Hepatocyte (in vitro differentiated cells): ENCODE data around the gene TNS3. TPM values are rescaled to one million over a fixed set of nuclear protein-coding genes. Genes with fewer than 3 reads are reported as not detected.

Experiments used
- DNase-seq: peaks from one replicate; pipeline ENCODE4 v3.0.0-alpha.2; 2016; ENCODE audit warnings: low spot score
- H2AFZ ChIP-seq: fragments of 200-600 bp; sonication (generic); 2 replicates; pipeline ENCODE4 v1.6.0; 2016; ENCODE audit warnings: antibody characterized with exemption, mild to moderate bottlenecking
- H3K27ac ChIP-seq: fragments of 200-600 bp; sonication (generic); 2 replicates; pipeline ENCODE4 v1.5.1; 2016; ENCODE audit warnings: mild to moderate bottlenecking
- H3K27me3 ChIP-seq: fragments of 200-600 bp; sonication (generic); 2 replicates; pipeline ENCODE4 v1.6.1; 2016
- H3K36me3 ChIP-seq: fragments of 200-600 bp; sonication (generic); replicated peaks from 2 replicates; pipeline ENCODE4 v1.5.1; 2016; ENCODE audit warnings: low read depth; ENCODE audit not compliant: insufficient read depth
- H3K4me1 ChIP-seq: fragments of 200-600 bp; sonication (generic); 2 replicates; pipeline ENCODE4 v1.5.1; 2016; ENCODE audit warnings: mild to moderate bottlenecking, moderate library complexity; ENCODE audit not compliant: insufficient read depth
- H3K4me2 ChIP-seq: fragments of 200-600 bp; sonication (generic); 2 replicates; pipeline ENCODE4 v1.6.0; 2016
- H3K4me3 ChIP-seq: fragments of 200-600 bp; sonication (generic); 2 replicates; pipeline ENCODE4 v1.5.1; 2016; ENCODE audit warnings: mild to moderate bottlenecking
- H3K79me2 ChIP-seq: fragments of 200-600 bp; sonication (generic); 2 replicates; pipeline ENCODE4 v1.6.0; 2017; ENCODE audit warnings: mild to moderate bottlenecking
- H3K9me2 ChIP-seq: fragments of 200-600 bp; sonication (generic); replicated peaks from 2 replicates; pipeline ENCODE4 v1.6.0; 2017; ENCODE audit warnings: mild to moderate bottlenecking; ENCODE audit not compliant: insufficient read depth
- H3K9me3 ChIP-seq: fragments of 200-600 bp; sonication (generic); 2 replicates; pipeline ENCODE4 v1.5.1; 2016; ENCODE audit warnings: low read depth, mild to moderate bottlenecking
- H4K20me1 ChIP-seq: fragments of 200-600 bp; sonication (generic); 2 replicates; pipeline ENCODE4 v1.6.0; 2016; ENCODE audit warnings: mild to moderate bottlenecking; ENCODE audit not compliant: insufficient read depth, poor library complexity, severe bottlenecking
- CTCF ChIP-seq: fragments of 200-600 bp; sonication (generic); IDR thresholded peaks from 2 replicates; pipeline ENCODE4 v1.5.1; 2016; ENCODE audit warnings: antibody characterized with exemption, mild to moderate bottlenecking; ENCODE audit not compliant: poor library complexity
- EZH2 ChIP-seq: fragments of 200-600 bp; sonication (generic); IDR thresholded peaks from 2 replicates; pipeline ENCODE4 v1.6.1; 2016; ENCODE audit warnings: antibody characterized with exemption, mild to moderate bottlenecking, borderline replicate concordance
- EZH2phosphoT487 ChIP-seq: fragments of 200-600 bp; sonication (generic); IDR thresholded peaks from one replicate; pipeline ENCODE4 v1.6.1; 2018; ENCODE audit warnings: antibody characterized with exemption, mild to moderate bottlenecking, low read depth, moderate library complexity; ENCODE audit not compliant: unreplicated experiment, severe bottlenecking
- WGBS: methylation state at CpG from one replicate; pipeline ENCODE4 v1.1.6; 2016; ENCODE audit warnings: low lambda C conversion rate; ENCODE audit errors: missing lambda C conversion rate; 5-methylcytosine and 5-hydroxymethylcytosine counted together
- polyA plus RNA-seq: library from polyadenylated mRNA; unstranded; fragments of >200 nt; fragmentation: Nextera tagmentation; extraction: Ambion mirVana; gene quantifications from 2 replicates; pipeline ENCODE4 v1.2.1, GENCODE V29; 2016
- total RNA-seq: library from RNA; depleted of rRNA; stranded (reverse); fragments of >200 nt; gene quantifications from 2 replicates; pipeline ENCODE4 v1.2.3, GENCODE V29; 2014

The TNS3 gene
- total and polyA plus RNA-seq, 2 experiments from 2014 or later = 30.0 to 73.3 TPM

GRCh38 chr7:47466832-47467231 is 115.1 kb downstream of the TNS3 start:
- no peaks in the 10 kb centered on the region for H3K36me3 ChIP-seq
- H4K20me1 ChIP-seq = peaks cover 3% of the 10 kb centered on the region
- peak overlapping the region; percentile 73 for H3K27ac ChIP-seq
- 70% methylated on average over 4 of the region's 4 CpGs for WGBS
- TF ChIP-seq EZH2 (no peak), CTCF (no peak), EZH2phosphoT487 (no peak)
- H3K27me3 ChIP-seq = no peaks in the 10 kb centered on the region
- DNase-seq = no peak
- no peaks in the 10 kb centered on the region for H3K9me2 ChIP-seq
- no peaks in the 10 kb centered on the region for H3K9me3 ChIP-seq
- no peak overlapping the region for H3K4me3 ChIP-seq
- H3K79me2 ChIP-seq = peaks cover 83% of the 10 kb centered on the region
- H3K4me1 ChIP-seq = peaks cover 31% of the 10 kb centered on the region
- no peak overlapping the region for H2AFZ ChIP-seq
- no peak overlapping the region for H3K4me2 ChIP-seq

- H3K4me3 ChIP-seq = no peak overlapping the region
- H3K79me2 ChIP-seq = peaks cover 96% of the 10 kb centered on the region
- H3K27me3 ChIP-seq = no peaks in the 10 kb centered on the region
- DNase-seq = no peak
- 79% methylated on average over 7 of the region's 7 CpGs for WGBS
- TF ChIP-seq CTCF (no peak), EZH2phosphoT487 (no peak), EZH2 (no peak)
- no peak overlapping the region for H3K4me2 ChIP-seq
- no peaks in the 10 kb centered on the region for H3K9me3 ChIP-seq
- peaks cover 16% of the 10 kb centered on the region for H4K20me1 ChIP-seq
- H3K36me3 ChIP-seq = no peaks in the 10 kb centered on the region
- H3K9me2 ChIP-seq = no peaks in the 10 kb centered on the region
- no peak overlapping the region for H2AFZ ChIP-seq
- H3K27ac ChIP-seq = no peak overlapping the region
- peaks cover 30% of the 10 kb centered on the region for H3K4me1 ChIP-seq
Observed at GRCh38 chr7:47465191-47465590, 116.7 kb downstream of the TNS3 start.

GRCh38 chr7:47464266-47464665 is 117.6 kb downstream of the TNS3 start:
- no peaks in the 10 kb centered on the region for H3K9me2 ChIP-seq
- no peak for DNase-seq
- H2AFZ ChIP-seq = no peak overlapping the region
- H3K9me3 ChIP-seq = no peaks in the 10 kb centered on the region
- no peak overlapping the region for H3K4me2 ChIP-seq
- H3K4me1 ChIP-seq = peaks cover 29% of the 10 kb centered on the region
- H4K20me1 ChIP-seq = peaks cover 24% of the 10 kb centered on the region
- TF ChIP-seq EZH2phosphoT487 (no peak), EZH2 (no peak), CTCF (no peak)
- H3K79me2 ChIP-seq = peaks cover 99% of the 10 kb centered on the region
- H3K4me3 ChIP-seq = no peak overlapping the region
- no peaks in the 10 kb centered on the region for H3K27me3 ChIP-seq
- WGBS = 91% methylated on average over 9 of the region's 9 CpGs
- no peaks in the 10 kb centered on the region for H3K36me3 ChIP-seq
- no peak overlapping the region for H3K27ac ChIP-seq

GRCh38 chr7:47461746-47462145 is 120.2 kb downstream of the TNS3 start:
- peaks cover 34% of the 10 kb centered on the region for H4K20me1 ChIP-seq
- H3K36me3 ChIP-seq = no peaks in the 10 kb centered on the region
- H3K27me3 ChIP-seq = no peaks in the 10 kb centered on the region
- H3K4me1 ChIP-seq = peaks cover 24% of the 10 kb centered on the region
- peak overlapping the region; percentile 4 for H3K4me2 ChIP-seq
- H3K79me2 ChIP-seq = peaks cover 97% of the 10 kb centered on the region
- no peak overlapping the region for H2AFZ ChIP-seq
- H3K4me3 ChIP-seq = no peak overlapping the region
- peak overlapping the region; percentile 9 for H3K27ac ChIP-seq
- DNase-seq = no peak
- 88% methylated on average over 4 of the region's 4 CpGs for WGBS
- TF ChIP-seq EZH2phosphoT487 (no peak), CTCF (no peak), EZH2 (no peak)
- no peaks in the 10 kb centered on the region for H3K9me3 ChIP-seq
- no peaks in the 10 kb centered on the region for H3K9me2 ChIP-seq
